HCT116 (cell line): ENCODE results near the gene CLEC18A. TPM values are rescaled to one million over a fixed set of nuclear protein-coding genes. Genes with fewer than 3 reads are reported as not detected.

Experiments used
- ATAC-seq: fragments of 200-7000 bp; cut with Tn5 transposase; 2 replicates; pipeline ENCODE4 v1.9.1; 2020; ENCODE audit warnings: mild to moderate bottlenecking, moderate library complexity
- BruUV-seq: library from RNA; stranded (reverse); fragments of 400-500 nt; replicated peaks from 2 replicates; lab custom pipeline; 2021; lab: Mats Ljungman, UMichigan
- CTCF ChIA-PET: fragments of 300-600 bp; sonication (Branson Sonifier 250); formaldehyde crosslinking; loops from one replicate; lab custom pipeline; 2021; ENCODE audit warnings: antibody characterized with exemption; lab: Charles Lee
- POLR2A ChIA-PET: fragments of 300-600, 350-600 bp; sonication (Branson Sonifier 250); formaldehyde crosslinking; loops from one replicate; lab custom pipeline; 2021; ENCODE audit warnings: antibody characterized with exemption; lab: Charles Lee
- RAD21 ChIA-PET, 2 experiments: fragments of 300-600 bp; sonication (Branson Sonifier 250); formaldehyde crosslinking; loops; one replicate each; lab custom pipeline; 2023; ENCODE audit warnings: low total read pairs in 2 of 2; ENCODE audit not compliant: uncharacterized antibody in 2 of 2, unreplicated experiment in 2 of 2, low non-redundant PET in 1 of 2; lab: Charles Lee
- DNase-seq: peaks from one replicate; pipeline ENCODE4 v3.0.0-alpha.2; 2010; ENCODE audit warnings: low read depth, low spot score
- H2AFZ ChIP-seq: fragments of 200-600 bp; shearing (Covaris generic), sonication (generic); 2 replicates; pipeline ENCODE4 v1.6.1; 2017; ENCODE audit warnings: low read depth, mixed run types, mixed read lengths, antibody characterized with exemption, low read length; ENCODE audit not compliant: poor library complexity, severe bottlenecking
- H3K27ac ChIP-seq: 2 replicates; pipeline ENCODE4 v1.5.1; 2012; ENCODE audit warnings: low read depth, low read length
- H3K27me3 ChIP-seq: fragments of 200-600 bp; sonication (generic); 2 replicates; pipeline ENCODE4 v1.6.1; 2016; ENCODE audit warnings: mixed run types, low read length, mixed read lengths; ENCODE audit not compliant: insufficient read depth
- H3K36me3 ChIP-seq, 2 experiments: fragments of 200-500 bp in 1 of 2; fragments of 200-600 bp in 1 of 2; sonication (Bioruptor generic) in 1 of 2; sonication (generic) in 1 of 2; 2 replicates each; pipeline versions ENCODE4 v1.5.1 to v1.6.1; 2014 to 2016; ENCODE audit warnings: low read length in 2 of 2, inconsistent platforms in 1 of 2, mixed read lengths in 1 of 2, mixed run types in 1 of 2; ENCODE audit not compliant: insufficient read depth in 2 of 2, control insufficient read depth in 1 of 2
- H3K4me1 ChIP-seq, 2 experiments: fragments of 200-600 bp in 1 of 2; sonication (generic) in 1 of 2; 2 replicates each; pipeline versions ENCODE4 v1.5.1 to v1.6.1; 2012 to 2017; ENCODE audit warnings: low read length in 2 of 2, inconsistent platforms in 1 of 2, mild to moderate bottlenecking in 1 of 2, mixed read lengths in 1 of 2, mixed run types in 1 of 2, moderate library complexity in 1 of 2; ENCODE audit not compliant: insufficient read depth in 2 of 2, control insufficient read depth in 1 of 2
- H3K4me2 ChIP-seq: fragments of 200-600 bp; sonication (generic); 2 replicates; pipeline ENCODE4 v1.6.1; 2017; ENCODE audit warnings: mixed run types, low read length, mixed read lengths
- H3K4me3 ChIP-seq, 2 experiments: fragments of 200-600 bp in 1 of 2; sonication (generic) in 1 of 2; replicated peaks in 1 of 2; 2 replicates each; pipeline ENCODE4 v1.5.1; 2011 to 2016; ENCODE audit warnings: low read length in 2 of 2, control low read depth in 1 of 2, low read depth in 1 of 2, mild to moderate bottlenecking in 1 of 2, mixed read lengths in 1 of 2, mixed run types in 1 of 2
- H3K79me2 ChIP-seq: fragments of 200-600 bp; sonication (generic); 2 replicates; pipeline ENCODE4 v1.6.1; 2017; ENCODE audit warnings: mild to moderate bottlenecking, mixed run types, low read length, moderate library complexity, mixed read lengths; ENCODE audit not compliant: insufficient read depth
- H3K9ac ChIP-seq: fragments of 200-600 bp; sonication (generic); 2 replicates; pipeline ENCODE4 v1.6.1; 2016; ENCODE audit warnings: low read length, mixed read lengths
- H3K9me2 ChIP-seq: fragments of 200-600 bp; sonication (generic), shearing (Covaris generic); 2 replicates; pipeline ENCODE4 v1.6.1; 2017; ENCODE audit warnings: mixed run types, mild to moderate bottlenecking, moderate library complexity; ENCODE audit not compliant: insufficient read depth
- H3K9me3 ChIP-seq, 2 experiments: fragments of 200-500 bp in 1 of 2; fragments of 200-600 bp in 1 of 2; sonication (Bioruptor generic) in 1 of 2; sonication (generic) in 1 of 2; 2 replicates each; pipeline ENCODE4 v1.6.1; 2014 to 2017; ENCODE audit warnings: low read length in 2 of 2, mixed read lengths in 2 of 2, inconsistent platforms in 1 of 2, low read depth in 1 of 2, mild to moderate bottlenecking in 1 of 2, mixed run types in 1 of 2, moderate library complexity in 1 of 2; ENCODE audit not compliant: control insufficient read depth in 1 of 2, insufficient read depth in 1 of 2
- H4K20me1 ChIP-seq: fragments of 200-600 bp; sonication (generic), shearing (Covaris generic); 2 replicates; pipeline ENCODE4 v1.6.1; 2017; ENCODE audit warnings: mixed run types, mild to moderate bottlenecking, moderate library complexity; ENCODE audit not compliant: insufficient read depth
- ATF3 ChIP-seq: IDR thresholded peaks from 2 replicates; pipeline ENCODE4 v1.6.1; 2012
- CEBPB ChIP-seq: IDR thresholded peaks from 2 replicates; pipeline ENCODE4 v1.6.1; 2012; ENCODE audit warnings: low read depth
- CTCF ChIP-seq, 3 experiments: fragments of 200-600 bp in 1 of 3; sonication (generic) in 1 of 3; IDR thresholded peaks in 2 of 3; conservative IDR thresholded peaks in 1 of 3; 2 replicates each; pipeline ENCODE4 v1.5.1; 2012 to 2017; ENCODE audit warnings: low read depth in 2 of 3, low read length in 2 of 3, antibody characterized with exemption in 1 of 3, borderline replicate concordance in 1 of 3, control low read depth in 1 of 3, mild to moderate bottlenecking in 1 of 3, mixed read lengths in 1 of 3, mixed run types in 1 of 3, moderate library complexity in 1 of 3; ENCODE audit not compliant: insufficient read depth in 1 of 3
- EGR1 ChIP-seq: IDR thresholded peaks from 2 replicates; pipeline ENCODE4 v1.6.1; 2012; ENCODE audit warnings: low read depth
- ELF1 ChIP-seq: IDR thresholded peaks from 2 replicates; pipeline ENCODE4 v1.6.1; 2012; ENCODE audit warnings: low read depth, borderline replicate concordance
- EZH2phosphoT487 ChIP-seq: fragments of 200-600 bp; IDR thresholded peaks from 2 replicates; pipeline ENCODE4 v1.6.1; 2018; ENCODE audit warnings: antibody characterized with exemption, borderline replicate concordance
- FOSL1 ChIP-seq: IDR thresholded peaks from 2 replicates; pipeline ENCODE4 v1.6.1; 2012; ENCODE audit warnings: low read depth
- MAX ChIP-seq: IDR thresholded peaks from 2 replicates; pipeline ENCODE4 v1.6.1; 2012
- POLR2A ChIP-seq: IDR thresholded peaks from 2 replicates; pipeline ENCODE4 v1.7.0; 2011; ENCODE audit warnings: borderline replicate concordance; ENCODE audit not compliant: insufficient read depth, insufficient read length; ENCODE audit errors: extremely low read depth
- POLR2AphosphoS5 ChIP-seq: IDR thresholded peaks from 2 replicates; pipeline ENCODE4 v1.6.1; 2011; ENCODE audit warnings: mild to moderate bottlenecking, low read depth, low read length, moderate library complexity
- RAD21 ChIP-seq: IDR thresholded peaks from 2 replicates; pipeline ENCODE4 v1.6.1; 2012; ENCODE audit warnings: low read depth, mild to moderate bottlenecking
- SIN3A ChIP-seq: IDR thresholded peaks from 2 replicates; pipeline ENCODE4 v1.6.1; 2012; ENCODE audit warnings: low read depth
- SRF ChIP-seq: IDR thresholded peaks from 2 replicates; pipeline ENCODE4 v1.6.1; 2012; ENCODE audit warnings: low read depth
- YY1 ChIP-seq: IDR thresholded peaks from 2 replicates; pipeline ENCODE4 v1.6.1; 2011; ENCODE audit warnings: low read length, low read depth, moderate library complexity, mild to moderate bottlenecking; ENCODE audit not compliant: insufficient replicate concordance; ENCODE audit errors: extremely low read depth
- ZFX ChIP-seq: fragments of 450-650 bp; IDR thresholded peaks from 2 replicates; pipeline ENCODE4 v1.6.1; 2017
- ZNF274 ChIP-seq: fragments of 200-500 bp; sonication (Bioruptor generic); IDR thresholded peaks from 2 replicates; pipeline ENCODE4 v1.6.1; 2014; ENCODE audit warnings: mild to moderate bottlenecking, low read depth, low read length, inconsistent platforms
- intact Hi-C: fragments of 100-400 bp; cut with micrococcal nuclease; formaldehyde crosslinking; loops from 2 replicates; pipeline ENCODE4 v1.10.0; 2022
- total RNA-seq: library from RNA; stranded (reverse); gene quantifications from one replicate; pipeline ENCODE4 v1.2.1, GENCODE V29; 2021; ENCODE audit not compliant: unreplicated experiment

The CLEC18A gene
- total RNA-seq, 1 experiment from 2014 or later, result 1.0 TPM

- H3K9me3 ChIP-seq, result no peaks in the 10 kb centered on the region
- POLR2A ChIA-PET, result no interaction called here
Observed at GRCh38 chr16:69926241-69926640, 24.9 kb upstream of the CLEC18A start.

GRCh38 chr16:69927056-69927757 is 23.9 kb upstream of the CLEC18A start:
- H3K4me2 ChIP-seq, result no peak overlapping the region
- ChIA-PET CTCF (no interaction called here), RAD21 (no interaction called here), POLR2A (no interaction called here)
- no peaks in the 10 kb centered on the region for H3K79me2 ChIP-seq
- H3K27ac ChIP-seq, result no peak overlapping the region
- ATAC-seq, result no peak
- H2AFZ ChIP-seq, result no peak overlapping the region
- no peaks in the 10 kb centered on the region for H3K4me1 ChIP-seq
- peaks cover 2 to 6% of the 10 kb centered on the region in 2 experiments; a peak in 2 of 4 replicates for H3K36me3 ChIP-seq
- intact Hi-C loops, result no loop called here
- no peaks in the 10 kb centered on the region for H4K20me1 ChIP-seq
- H3K9ac ChIP-seq, result no peak overlapping the region
- no peak for DNase-seq
- no peak for TF ChIP-seq SIN3A
- no peak for TF ChIP-seq CTCF (IDR thresholded peaks at IDR 0.05 in 2 of 3, conservative IDR thresholded peaks at IDR 0.05 in 1 of 3; ENCODE audit: borderline replicate concordance in 1 of 3, insufficient read depth in 1 of 3, low read depth in 2 of 3, low read length in 2 of 3)
- TF ChIP-seq FOSL1, result no peak
- TF ChIP-seq EZH2phosphoT487, result no peak
- no peak for TF ChIP-seq POLR2AphosphoS5
- no peak for TF ChIP-seq YY1
- no peak for TF ChIP-seq EGR1
- TF ChIP-seq ELF1, result no peak
- TF ChIP-seq ATF3, result no peak
- no peak for TF ChIP-seq ZNF274
- no peak for TF ChIP-seq POLR2A
- no peak for TF ChIP-seq RAD21
- TF ChIP-seq SRF, result no peak
- TF ChIP-seq CEBPB, result no peak
- BruUV-seq, result no TSS peak
- H3K27me3 ChIP-seq, result no peaks in the 10 kb centered on the region
- no peaks in the 10 kb centered on the region for H3K9me2 ChIP-seq
- H3K9me3 ChIP-seq, result no peaks in the 10 kb centered on the region
- no peak overlapping the region for H3K4me3 ChIP-seq

More at GRCh38 chr16:69926241-69926640, 24.9 kb upstream of the CLEC18A start:
- no peak overlapping the region for H2AFZ ChIP-seq
- peaks cover 1 to 2% of the 10 kb centered on the region in 2 experiments; a peak in 2 of 4 replicates for H3K36me3 ChIP-seq
- TF ChIP-seq MAX (no peak), ZNF274 (no peak), ZFX (no peak)
- BruUV-seq, result no TSS peak
- H3K4me1 ChIP-seq, result no peaks in the 10 kb centered on the region
- no peak for DNase-seq
- CTCF ChIA-PET, result no interaction called here
- no peaks in the 10 kb centered on the region for H3K27me3 ChIP-seq
- no peak overlapping the region for H3K9ac ChIP-seq
- no peak for ATAC-seq
- RAD21 ChIA-PET, result no interaction called here
- no peaks in the 10 kb centered on the region for H3K9me2 ChIP-seq
- no peak overlapping the region for H3K27ac ChIP-seq
- intact Hi-C loops, result no loop called here
- no peaks in the 10 kb centered on the region for H3K79me2 ChIP-seq
- no peaks in the 10 kb centered on the region for H4K20me1 ChIP-seq
- H3K4me3 ChIP-seq, result no peak overlapping the region
- H3K4me2 ChIP-seq, result no peak overlapping the region
